Psoas muscle (tissue), 8 donors: ENCODE measurements around the gene RBM5. TPM values are rescaled to one million over a fixed set of nuclear protein-coding genes. Genes with fewer than 3 reads are reported as not detected.

Experiments
- ATAC-seq, 4 donors: fragments of 200-7000 bp; cut with Tn5 transposase; one replicate each; pipeline ENCODE4 v1.9.1; 2020; ENCODE audit warnings: moderate library complexity in 3 of 4, mild to moderate bottlenecking in 2 of 4
- DNase-seq, 2 donors: peaks; one replicate each; pipeline ENCODE4 v3.0.0-alpha.2; 2020
- H3K27ac ChIP-seq: fragments of 200-600 bp; one replicate; pipeline ENCODE4 v1.8.0; 2022
- H3K27me3 ChIP-seq, 3 donors: fragments of 200-600 bp in 1 of 3; one replicate each; pipeline versions ENCODE4 v1.6.1 to v1.8.0; 2013 to 2022; ENCODE audit warnings: low read length in 2 of 3, mild to moderate bottlenecking in 2 of 3, moderate library complexity in 1 of 3; ENCODE audit not compliant: insufficient read depth in 3 of 3
- H3K36me3 ChIP-seq, 2 donors: fragments of 200-600 bp in 1 of 2; one replicate each; pipeline versions ENCODE4 v1.6.1 to v1.8.0; 2013 to 2022; ENCODE audit warnings: low read depth in 1 of 2, mild to moderate bottlenecking in 1 of 2, moderate library complexity in 1 of 2; ENCODE audit not compliant: insufficient read depth in 1 of 2
- H3K4me1 ChIP-seq: fragments of 200-600 bp; one replicate; pipeline ENCODE4 v1.8.0; 2022
- H3K4me3 ChIP-seq: fragments of 200-600 bp; one replicate; pipeline ENCODE4 v1.8.0; 2022; ENCODE audit warnings: mild to moderate bottlenecking
- H3K9me3 ChIP-seq: fragments of 200-600 bp; one replicate; pipeline ENCODE4 v1.8.0; 2022
- WGBS, 3 donors: extraction: QIAGEN DNeasy Blood & Tissue Kit; methylation state at CpG; one replicate each; pipeline versions ENCODE4 v1.1.6 to v1.1.7; 2013; 5-methylcytosine and 5-hydroxymethylcytosine counted together
- intact Hi-C, 2 donors: fragments of 100-400 bp; cut with DNase I; formaldehyde crosslinking; loops; one replicate each; pipeline versions ENCODE4 v1.11.0 to v1.14.2; 2022
- polyA plus RNA-seq, 3 donors: library from polyadenylated mRNA; stranded (reverse); fragments of 200-250 nt; gene quantifications; one replicate each; pipeline ENCODE4 v1.2.3, GENCODE V29; 2013
- total RNA-seq, 4 donors: library from RNA; stranded (reverse); fragmentation: NEBNext Ultra II Directional in 2 of 4; extraction: Animal tissue kit (Norgen Biotek cat#: 25700) in 2 of 4; gene quantifications; one replicate each; pipeline versions ENCODE4 v1.2.1 to v1.2.4, GENCODE V29; 2021 to 2023
- TF ChIP-seq, protein P1 (sequence below): fragments of 200-600 bp; IDR thresholded peaks from one replicate; pipeline ENCODE4 v1.8.0; 2022; ENCODE audit warnings: antibody characterized with exemption
- donor health status: healthy with polysubstance abuse.
- donor health status: DM: no; HTN: no; CAD: no; lungs with moderate emphysema.
- donor health status: Bipolar disorder and iron deficiency.
- donor health status: healthy.
- donor health status: DM: yes; HTN: yes; CAD: no.
- donor health status: DM: no; HTN: no; CAD: no.
- donor health status: DM: no; HTN: no; CAD: no.
- donor health status: DM: yes; HTN: yes; CAD: no.

The RBM5 gene
- total and polyA plus RNA-seq, 7 donors, result 30.7 to 61.4 (median 35.6) TPM

- peaks cover 0 to 9% of the 10 kb centered on the region in 2 donors for H3K36me3 ChIP-seq
- peak overlapping the region; percentile 69 for H3K27ac ChIP-seq
- 28 to 50% (median 37%) methylated on average over 1 of the region's 1 CpG for WGBS, 3 donors
- H3K27me3 ChIP-seq, result no peaks in the 10 kb centered on the region
- no peak overlapping the region for H3K4me3 ChIP-seq
- ATAC-seq (no peak), DNase-seq (no peak)
- TF ChIP-seq, protein P1, sequence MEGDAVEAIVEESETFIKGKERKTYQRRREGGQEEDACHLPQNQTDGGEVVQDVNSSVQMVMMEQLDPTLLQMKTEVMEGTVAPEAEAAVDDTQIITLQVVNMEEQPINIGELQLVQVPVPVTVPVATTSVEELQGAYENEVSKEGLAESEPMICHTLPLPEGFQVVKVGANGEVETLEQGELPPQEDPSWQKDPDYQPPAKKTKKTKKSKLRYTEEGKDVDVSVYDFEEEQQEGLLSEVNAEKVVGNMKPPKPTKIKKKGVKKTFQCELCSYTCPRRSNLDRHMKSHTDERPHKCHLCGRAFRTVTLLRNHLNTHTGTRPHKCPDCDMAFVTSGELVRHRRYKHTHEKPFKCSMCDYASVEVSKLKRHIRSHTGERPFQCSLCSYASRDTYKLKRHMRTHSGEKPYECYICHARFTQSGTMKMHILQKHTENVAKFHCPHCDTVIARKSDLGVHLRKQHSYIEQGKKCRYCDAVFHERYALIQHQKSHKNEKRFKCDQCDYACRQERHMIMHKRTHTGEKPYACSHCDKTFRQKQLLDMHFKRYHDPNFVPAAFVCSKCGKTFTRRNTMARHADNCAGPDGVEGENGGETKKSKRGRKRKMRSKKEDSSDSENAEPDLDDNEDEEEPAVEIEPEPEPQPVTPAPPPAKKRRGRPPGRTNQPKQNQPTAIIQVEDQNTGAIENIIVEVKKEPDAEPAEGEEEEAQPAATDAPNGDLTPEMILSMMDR, result no peak
- H3K4me1 ChIP-seq, result peaks cover 71% of the 10 kb centered on the region
- intact Hi-C loops, result no loop called here
- no peaks in the 10 kb centered on the region for H3K9me3 ChIP-seq
Measured at GRCh38 chr3:50164481-50164880, 75.8 kb downstream of the RBM5 start.

DNA sequence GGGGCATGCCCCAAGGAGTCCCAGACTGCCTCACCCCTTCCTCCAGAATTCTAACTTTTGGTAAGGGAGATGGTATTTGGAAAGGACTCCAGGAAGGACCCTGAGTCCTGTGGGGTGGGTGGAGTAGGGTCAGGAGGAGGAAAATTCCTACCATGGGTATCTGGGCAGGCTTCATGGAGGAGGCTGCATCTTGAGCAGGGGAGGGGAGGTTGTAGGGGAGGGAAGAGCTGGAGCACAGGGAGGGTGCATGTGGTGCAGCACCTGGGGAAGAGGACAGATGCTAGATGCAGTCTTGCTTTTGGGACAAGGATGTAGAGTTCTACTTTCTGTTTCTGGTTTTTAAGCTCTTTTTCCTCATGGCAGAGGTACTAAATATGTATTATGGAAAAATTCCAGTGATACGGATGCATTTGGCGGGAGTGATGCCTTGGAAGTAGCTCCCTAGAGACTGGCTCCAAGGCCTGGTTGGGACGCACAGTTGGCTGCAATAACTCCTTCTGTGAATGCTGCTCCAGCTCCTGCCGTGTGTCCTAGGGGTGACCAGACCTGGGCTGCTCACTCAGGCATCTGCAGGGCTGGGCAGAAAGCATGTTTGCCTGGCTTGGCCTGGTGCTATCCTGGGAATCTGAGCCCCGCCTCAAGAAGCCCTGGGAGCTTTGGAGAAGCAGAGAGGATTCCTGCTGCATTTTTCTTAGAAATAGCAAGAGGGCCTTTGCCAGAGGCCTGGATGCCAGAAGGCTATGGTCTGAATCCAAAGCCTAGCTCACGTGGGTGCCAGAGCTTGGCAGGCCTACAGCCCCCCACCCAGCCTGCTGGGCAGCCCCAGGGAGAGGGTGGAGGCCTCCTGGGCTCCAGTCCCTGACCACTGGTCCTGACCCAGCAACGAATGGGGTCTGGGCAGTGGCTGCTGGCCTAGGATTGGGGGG, 76.5 kb downstream of the RBM5 start:
- Histone ChIP-seq H3K27ac (peak overlapping the region; percentile 69), H3K4me1 (peaks cover 78% of the 10 kb centered on the region), H3K4me3 (peak overlapping the region; percentile 16), H3K27me3 (no peaks in the 10 kb centered on the region), H3K36me3 (peaks cover 0 to 3% of the 10 kb centered on the region in 2 donors), H3K9me3 (no peaks in the 10 kb centered on the region)
- TF ChIP-seq, protein P1, result no peak
- intact Hi-C loops, result no loop called here
- ATAC-seq (peak in 3 of 4 donors; percentile 33 to 38 (median 34)), DNase-seq (peak in 1 of 2 donors; percentile 33)
- 2 to 7% (median 5%) methylated on average over 7 of the region's 7 CpGs for WGBS, 3 donors

DNA sequence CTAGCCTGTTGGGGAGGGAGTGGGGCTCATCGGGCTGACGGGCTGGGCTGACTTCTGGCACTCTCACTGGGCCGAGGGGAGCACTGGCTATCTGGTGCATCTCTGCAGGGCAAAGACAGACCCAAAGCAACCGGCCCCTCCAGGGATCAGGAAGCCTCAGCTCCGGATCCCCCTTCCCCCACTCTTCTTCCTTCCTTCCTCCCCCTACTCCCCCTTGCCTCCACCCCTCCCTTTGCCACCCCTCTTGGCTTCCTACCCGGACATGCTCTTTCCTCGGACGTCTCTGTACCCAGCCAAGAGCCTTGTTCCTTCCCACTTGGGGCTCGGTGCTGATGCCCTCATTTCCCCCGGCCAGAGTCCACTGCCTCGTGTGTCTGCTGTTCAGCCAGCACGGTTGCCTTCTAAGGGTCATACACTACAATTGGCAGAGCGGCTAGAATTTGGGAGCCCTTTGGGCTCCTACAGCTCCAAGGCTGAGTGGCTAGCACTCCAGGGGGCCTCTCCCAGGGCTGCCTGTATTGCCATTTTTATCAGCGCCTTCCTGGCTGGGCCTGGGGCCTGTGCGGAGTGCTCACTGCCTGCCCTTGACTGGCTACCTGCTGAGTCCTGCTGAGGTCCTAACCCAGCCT, 77.3 kb downstream of the RBM5 start:
- H3K9me3 ChIP-seq, result no peaks in the 10 kb centered on the region
- H3K36me3 ChIP-seq, result no peaks in the 10 kb centered on the region
- peak overlapping the region; percentile 69 for H3K27ac ChIP-seq
- ATAC-seq, result peak in 3 of 4 donors; percentile 7 to 47 (median 43)
- intact Hi-C loops, result no loop called here
- TF ChIP-seq, protein P1, result no peak
- no peak for DNase-seq
- H3K4me3 ChIP-seq, result peak overlapping the region; percentile 32
- no peaks in the 10 kb centered on the region for H3K27me3 ChIP-seq
- WGBS, 3 donors, result 11 to 17% (median 13%) methylated on average over 15 of the region's 15 CpGs
- H3K4me1 ChIP-seq, result peaks cover 82% of the 10 kb centered on the region

GRCh38 chr3:50166620-50167019, 77.9 kb downstream of the RBM5 start:
- Histone ChIP-seq H3K27me3 (no peaks in the 10 kb centered on the region), H3K36me3 (no peaks in the 10 kb centered on the region), H3K4me3 (peak overlapping the region; percentile 32), H3K4me1 (peaks cover 82% of the 10 kb centered on the region), H3K27ac (peak overlapping the region; percentile 69), H3K9me3 (no peaks in the 10 kb centered on the region)
- 55 to 72% (median 58%) methylated on average over 6 of the region's 6 CpGs for WGBS, 3 donors
- intact Hi-C loops, result no loop called here
- ATAC-seq (no peak), DNase-seq (no peak)
- TF ChIP-seq, protein P1, result no peak
